ENCODE data around the gene RALB. TPM values are rescaled to one million over a fixed set of nuclear protein-coding genes. Genes with fewer than 3 reads are reported as not detected.

RALB gene
- total RNA-seq, 1 donor from 2014 or later, result 65.9 TPM

- H3K4me3 ChIP-seq, result no peak overlapping the region
- intact Hi-C loops (cut with DNase I), result no loop called here
- TF ChIP-seq CTCF (IDR thresholded peaks at IDR 0.05), result no peak
- H3K27ac ChIP-seq, result no peak overlapping the region
- no peak for ATAC-seq
- peaks cover 20% of the 10 kb centered on the region for H3K4me1 ChIP-seq
- H3K27me3 ChIP-seq, result no peaks in the 10 kb centered on the region
- H3K9me3 ChIP-seq, result no peaks in the 10 kb centered on the region
- H3K36me3 ChIP-seq, result peaks cover 32% of the 10 kb centered on the region
- no peak for DNase-seq
Observed at GRCh38 chr2:120291401-120292311, 39.0 kb downstream of the RALB start.

DNA sequence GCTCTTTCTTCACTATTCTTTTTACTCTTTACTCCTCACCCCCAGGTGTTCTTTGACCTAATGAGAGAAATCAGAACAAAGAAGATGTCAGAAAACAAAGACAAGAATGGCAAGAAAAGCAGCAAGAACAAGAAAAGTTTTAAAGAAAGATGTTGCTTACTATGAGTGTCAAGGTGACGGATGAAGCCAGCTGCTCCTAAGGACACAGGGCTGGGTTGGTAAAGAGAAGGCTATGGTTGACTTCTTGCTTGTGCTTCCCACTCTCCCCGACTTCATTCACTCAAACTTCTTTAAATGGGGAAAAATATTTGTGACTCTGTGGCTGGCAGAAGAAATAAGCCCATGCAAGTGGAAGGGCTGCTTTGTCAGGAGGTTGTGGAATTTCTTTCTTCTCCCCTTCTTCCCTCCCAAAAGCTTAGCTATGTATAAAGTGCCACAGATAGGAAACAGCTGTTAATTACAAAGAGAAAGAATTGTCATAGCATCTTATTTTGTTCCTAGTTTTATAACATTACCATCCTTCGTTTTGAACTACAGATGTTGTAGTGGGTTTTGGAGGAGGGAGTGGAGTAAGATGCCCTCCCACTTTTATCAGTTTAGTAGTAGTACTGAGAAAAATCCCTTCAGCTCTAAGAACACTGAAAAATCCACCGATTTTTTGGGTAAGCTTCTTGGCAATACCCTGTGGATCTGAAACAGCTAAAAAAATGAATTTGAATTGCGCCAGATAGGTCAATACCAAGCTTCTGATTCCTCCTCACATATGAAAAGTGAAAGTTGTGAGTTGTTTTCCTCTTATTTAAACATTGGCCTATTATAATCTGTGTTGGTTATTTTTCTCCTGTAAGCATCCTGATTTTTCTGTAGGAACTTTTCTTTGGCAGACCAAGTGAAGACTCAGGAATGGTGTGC lies 40.7 kb downstream of the RALB start:
- Histone ChIP-seq H3K27ac (no peak overlapping the region), H3K27me3 (no peaks in the 10 kb centered on the region), H3K4me3 (no peak overlapping the region), H3K9me3 (no peaks in the 10 kb centered on the region), H3K4me1 (peaks cover 12% of the 10 kb centered on the region), H3K36me3 (peaks cover 49% of the 10 kb centered on the region)
- ATAC-seq (no peak), DNase-seq (no peak)
- intact Hi-C loops (cut with DNase I), result no loop called here
- TF ChIP-seq CTCF (IDR thresholded peaks at IDR 0.05), result no peak

- Histone ChIP-seq H3K4me3 (no peak overlapping the region), H3K36me3 (peaks cover 55% of the 10 kb centered on the region), H3K4me1 (peaks cover 12% of the 10 kb centered on the region), H3K27ac (no peak overlapping the region), H3K27me3 (no peaks in the 10 kb centered on the region), H3K9me3 (no peaks in the 10 kb centered on the region)
- DNase-seq, result no peak
- peak; percentile 57 for ATAC-seq
- intact Hi-C loops (cut with DNase I), result no loop called here
- no peak for TF ChIP-seq CTCF (IDR thresholded peaks at IDR 0.05)
Observed at GRCh38 chr2:120294008-120294340, 41.3 kb downstream of the RALB start.

- H3K4me1 ChIP-seq, result no peaks in the 10 kb centered on the region
- H3K27me3 ChIP-seq, result no peaks in the 10 kb centered on the region
- no peak for TF ChIP-seq CTCF (IDR thresholded peaks at IDR 0.05)
- peaks cover 55% of the 10 kb centered on the region for H3K36me3 ChIP-seq
- intact Hi-C loops (cut with DNase I), result no loop called here
- H3K4me3 ChIP-seq, result no peak overlapping the region
- ATAC-seq, result no peak
- no peak overlapping the region for H3K27ac ChIP-seq
- DNase-seq, result no peak
- no peaks in the 10 kb centered on the region for H3K9me3 ChIP-seq
Observed at GRCh38 chr2:120298173-120298835, 45.7 kb downstream of the RALB start.

- DNase-seq (no peak), ATAC-seq (no peak)
- no peak for TF ChIP-seq CTCF (IDR thresholded peaks at IDR 0.05)
- Histone ChIP-seq H3K27me3 (no peaks in the 10 kb centered on the region), H3K4me3 (no peak overlapping the region), H3K4me1 (no peaks in the 10 kb centered on the region), H3K27ac (no peak overlapping the region), H3K36me3 (peaks cover 48% of the 10 kb centered on the region), H3K9me3 (no peaks in the 10 kb centered on the region)
- intact Hi-C loops (cut with DNase I), result no loop called here
Observed at GRCh38 chr2:120299004-120299403, 46.4 kb downstream of the RALB start.

Measured in upper lobe of right lung (tissue), 1 donor.